ENCODE measurements around the gene SLC43A3.

DNA sequence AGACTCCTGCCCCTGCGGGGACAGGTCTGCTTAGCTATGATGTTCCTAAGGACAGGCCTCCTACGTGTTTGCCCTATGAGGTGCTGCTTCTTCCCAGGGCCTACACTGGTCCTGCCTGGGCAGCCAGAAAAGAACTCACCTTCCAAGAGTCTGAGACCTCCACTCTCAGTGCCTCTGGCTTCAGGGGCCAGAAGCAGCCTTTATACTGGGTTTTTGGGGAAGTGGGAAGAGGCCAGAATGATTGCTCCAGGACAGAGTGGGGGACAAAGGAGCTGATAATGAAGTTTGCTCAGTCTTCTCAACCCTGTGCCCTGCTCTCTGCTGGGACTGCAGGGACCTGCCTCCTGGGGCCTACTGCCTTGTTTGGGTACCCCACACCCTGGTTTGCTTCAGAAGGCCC is 45.9 kb downstream of the SLC43A3 start, which contains the start of gene PRG3:
- TF ChIP-seq, protein P1, sequence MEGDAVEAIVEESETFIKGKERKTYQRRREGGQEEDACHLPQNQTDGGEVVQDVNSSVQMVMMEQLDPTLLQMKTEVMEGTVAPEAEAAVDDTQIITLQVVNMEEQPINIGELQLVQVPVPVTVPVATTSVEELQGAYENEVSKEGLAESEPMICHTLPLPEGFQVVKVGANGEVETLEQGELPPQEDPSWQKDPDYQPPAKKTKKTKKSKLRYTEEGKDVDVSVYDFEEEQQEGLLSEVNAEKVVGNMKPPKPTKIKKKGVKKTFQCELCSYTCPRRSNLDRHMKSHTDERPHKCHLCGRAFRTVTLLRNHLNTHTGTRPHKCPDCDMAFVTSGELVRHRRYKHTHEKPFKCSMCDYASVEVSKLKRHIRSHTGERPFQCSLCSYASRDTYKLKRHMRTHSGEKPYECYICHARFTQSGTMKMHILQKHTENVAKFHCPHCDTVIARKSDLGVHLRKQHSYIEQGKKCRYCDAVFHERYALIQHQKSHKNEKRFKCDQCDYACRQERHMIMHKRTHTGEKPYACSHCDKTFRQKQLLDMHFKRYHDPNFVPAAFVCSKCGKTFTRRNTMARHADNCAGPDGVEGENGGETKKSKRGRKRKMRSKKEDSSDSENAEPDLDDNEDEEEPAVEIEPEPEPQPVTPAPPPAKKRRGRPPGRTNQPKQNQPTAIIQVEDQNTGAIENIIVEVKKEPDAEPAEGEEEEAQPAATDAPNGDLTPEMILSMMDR (IDR thresholded peaks at IDR 0.05) = no peak
- no peak for TF ChIP-seq POLR2A (IDR thresholded peaks at IDR 0.05)

All from testis (tissue), 2 donors.